HepG2 (cell line): Measurements from ENCODE around the gene CLPTM1L. TPM values are rescaled to one million over a fixed set of nuclear protein-coding genes. Genes with fewer than 3 reads are reported as not detected.

Source experiments
- ATAC-seq: fragments of 200-7000 bp; cut with Tn5 transposase; 3 replicates; pipeline ENCODE4 v1.9.1; 2020; ENCODE audit warnings: mild to moderate bottlenecking, moderate library complexity
- BruUV-seq: library from RNA; stranded (reverse); fragments of 400-500 nt; replicated peaks from 2 replicates; lab custom pipeline; 2021; lab: Mats Ljungman, UMichigan
- CTCF ChIA-PET: fragments of 300-600 bp; formaldehyde crosslinking; extraction: SDS; loops from one replicate; lab custom pipeline; 2021; ENCODE audit warnings: low total read pairs, inconsistent platforms, low intra/inter-chr PET ratio; lab: Yijun Ruan, JAX
- POLR2A ChIA-PET: fragments of 350-600 bp; sonication (Branson Sonifier 250); formaldehyde crosslinking; loops from one replicate; lab custom pipeline; 2020; ENCODE audit warnings: antibody characterized with exemption, inconsistent platforms; lab: Yijun Ruan, JAX
- DNase-seq: peaks from one replicate; pipeline ENCODE4 v3.0.0-alpha.2; 2015; ENCODE audit warnings: low spot score
- FAIRE-seq: peaks from 3 replicates; lab custom pipeline; 2011; peaks lifted over from hg19 to GRCh38; lab: Jason Lieb, UNC
- H2AFZ ChIP-seq: one replicate; pipeline ENCODE4 v1.6.1; 2011; ENCODE audit warnings: low read length, inconsistent platforms
- H3K27ac ChIP-seq: fragments of 300-600 bp; 3 replicates; pipeline ENCODE4 v1.8.0; 2011; ENCODE audit warnings: mixed run types, mild to moderate bottlenecking, mixed read lengths, low read length, inconsistent platforms; ENCODE audit not compliant: insufficient read depth; ENCODE audit errors: extremely low read length
- H3K27me3 ChIP-seq, 2 experiments: fragments of 200-600 bp in 1 of 2; 2 replicates in 1 of 2; 3 replicates in 1 of 2; pipeline versions ENCODE4 v1.6.0 to v1.8.0; 2011; ENCODE audit warnings: low read length in 2 of 2, mild to moderate bottlenecking in 2 of 2, moderate library complexity in 2 of 2, inconsistent platforms in 1 of 2; ENCODE audit not compliant: insufficient read depth in 2 of 2, control insufficient read depth in 1 of 2
- H3K36me3 ChIP-seq, 2 experiments: fragments of 200-600 bp in 1 of 2; replicated peaks in 1 of 2; 2 replicates in 1 of 2; 3 replicates in 1 of 2; pipeline versions ENCODE4 v1.5.1 to v1.8.0; 2011; ENCODE audit warnings: low read length in 2 of 2, inconsistent platforms in 1 of 2; ENCODE audit not compliant: insufficient read depth in 2 of 2, control insufficient read depth in 1 of 2
- H3K4me1 ChIP-seq: 2 replicates; pipeline ENCODE4 v1.5.1; 2012; ENCODE audit warnings: low read length, inconsistent platforms; ENCODE audit not compliant: insufficient read depth
- H3K4me2 ChIP-seq: 2 replicates; pipeline ENCODE4 v1.6.0; 2011; ENCODE audit warnings: low read depth, low read length, inconsistent platforms
- H3K4me3 ChIP-seq, 3 experiments: fragments of 200-600 bp in 1 of 3; sonication (generic), shearing (Covaris generic) in 1 of 3; replicated peaks in 1 of 3; 2 replicates each; pipeline ENCODE4 v1.5.1; 2011 to 2016; ENCODE audit warnings: low read length in 3 of 3, inconsistent platforms in 2 of 3, low read depth in 2 of 3, mild to moderate bottlenecking in 2 of 3, control low read depth in 1 of 3, mixed read lengths in 1 of 3; ENCODE audit not compliant: insufficient read depth in 1 of 3
- H3K79me2 ChIP-seq: one replicate; pipeline ENCODE4 v1.6.1; 2011; ENCODE audit warnings: low read length, inconsistent platforms; ENCODE audit not compliant: insufficient read depth
- H3K9ac ChIP-seq: 2 replicates; pipeline ENCODE4 v1.6.0; 2011; ENCODE audit warnings: mild to moderate bottlenecking, low read depth, low read length, inconsistent platforms; ENCODE audit not compliant: insufficient read depth
- H3K9me3 ChIP-seq: 2 replicates; pipeline ENCODE4 v1.5.1; 2012; ENCODE audit warnings: mild to moderate bottlenecking, low read length
- H4K20me1 ChIP-seq: 2 replicates; pipeline ENCODE4 v1.6.0; 2011; ENCODE audit warnings: inconsistent platforms, mild to moderate bottlenecking, low read length, moderate library complexity; ENCODE audit not compliant: insufficient read depth
- CBX5 ChIP-seq: sonication (generic); formaldehyde crosslinking; IDR thresholded peaks from 2 replicates; pipeline ENCODE4 v1.4.0; 2020; ENCODE audit warnings: missing genetic modification reagents, borderline replicate concordance
- DZIP1 ChIP-seq: sonication (generic); formaldehyde crosslinking; IDR thresholded peaks from 2 replicates; pipeline ENCODE4 v1.5.0; 2020; ENCODE audit warnings: mild to moderate bottlenecking, missing genetic modification reagents
- EZH2 ChIP-seq: conservative IDR thresholded peaks from 2 replicates; pipeline ENCODE4 v1.6.1; 2012; ENCODE audit warnings: mild to moderate bottlenecking, low read depth, low read length, moderate library complexity
- NFYC ChIP-seq: IDR thresholded peaks from 2 replicates; pipeline ENCODE4 v1.6.1; 2016; ENCODE audit warnings: missing genetic modification reagents, missing compliant biosample characterization
- TBX3 ChIP-seq: fragments of 450-650 bp; IDR thresholded peaks from 2 replicates; pipeline ENCODE4 v1.6.1; 2017; ENCODE audit warnings: antibody characterized with exemption, mild to moderate bottlenecking, inconsistent platforms, borderline replicate concordance
- ZNF879 ChIP-seq: sonication (generic); formaldehyde crosslinking; IDR thresholded peaks from 2 replicates; pipeline ENCODE4 v1.8.1; 2023; ENCODE audit warnings: missing genetic modification reagents
- WGBS: methylation state at CpG from one replicate; pipeline ENCODE4 v1.1.6; 2017; ENCODE audit warnings: low lambda C conversion rate; 5-methylcytosine and 5-hydroxymethylcytosine counted together
- in situ Hi-C: cut with HindIII; loops from 2 replicates; pipeline ENCODE4 v1.10.0; 2017; ENCODE audit warnings: low pct_unique_long_range_greater_than_20kb; ENCODE audit not compliant: extremely low pct_ligation_motif_present
- intact Hi-C: fragments of 100-400 bp; cut with micrococcal nuclease; formaldehyde crosslinking; loops from one replicate; pipeline ENCODE4 v1.10.0; 2022; ENCODE audit not compliant: unreplicated experiment
- polyA plus RNA-seq, 8 experiments: library from polyadenylated mRNA; depleted of rRNA in 3 of 8; stranded (reverse) in 7 of 8; unstranded in 1 of 8; fragments of >200 nt; fragmentation: Illumina TruSeq in 4 of 8; extraction: Trizol in 4 of 8; gene quantifications; 2 replicates each; pipeline versions ENCODE4 v1.2.1 to v1.2.3, GENCODE V29; 2011 to 2016; ENCODE audit warnings: low read depth in 4 of 8, missing spikeins in 1 of 8, mixed read lengths in 1 of 8; ENCODE audit not compliant: insufficient read depth in 1 of 8
- total RNA-seq, 5 experiments: library from RNA; depleted of rRNA; stranded (reverse); fragments of >200 nt; fragmentation: Illumina TruSeq; extraction: Trizol; gene quantifications; 2 replicates each; pipeline ENCODE4 v1.2.3, GENCODE V29; 2016; ENCODE audit warnings: low read depth in 1 of 5
- TF ChIP-seq, protein P1 (sequence below): sonication (generic); formaldehyde crosslinking; IDR thresholded peaks from 2 replicates; pipeline ENCODE4 v1.8.0; 2022; ENCODE audit warnings: mild to moderate bottlenecking, missing genetic modification reagents, moderate library complexity
- TF ChIP-seq, protein P2 (sequence below): IDR thresholded peaks from 2 replicates; pipeline ENCODE4 v1.6.1; 2016; ENCODE audit warnings: missing compliant biosample characterization, missing genetic modification reagents, borderline replicate concordance

CLPTM1L gene
- total and polyA plus RNA-seq, 2 of the 13 experiments (the other 11 are each of a cell fraction or from before 2014, with no cell fraction given), result 80.3 to 124 TPM

DNA sequence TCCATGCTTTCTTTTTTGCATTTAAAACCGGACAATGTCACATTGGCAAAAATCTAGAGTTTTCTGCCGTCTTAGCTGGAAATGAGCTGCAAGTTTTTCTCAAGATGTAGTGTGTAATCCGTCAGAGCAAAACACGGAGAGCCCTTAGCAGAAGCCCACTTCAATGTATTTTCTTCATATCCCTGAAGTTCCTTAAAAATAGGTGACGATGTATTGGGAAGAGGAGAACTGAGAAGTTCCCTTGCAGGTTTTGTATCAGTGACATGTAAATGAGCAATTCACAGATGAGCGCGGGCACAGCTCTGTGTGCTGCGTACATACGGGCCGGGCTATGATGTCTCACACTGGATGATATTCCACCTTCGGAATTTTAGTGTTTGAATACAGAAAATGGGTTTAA lies 14.8 kb upstream of the CLPTM1L start:
- CTCF ChIA-PET, result no interaction called here
- no peaks in the 10 kb centered on the region for H4K20me1 ChIP-seq
- no peak overlapping the region for H2AFZ ChIP-seq
- peaks cover 19 to 84% of the 10 kb centered on the region in 2 experiments for H3K27me3 ChIP-seq
- no peaks in the 10 kb centered on the region for H3K9me3 ChIP-seq
- 35% methylated on average over 11 of the region's 11 CpGs for WGBS
- in situ Hi-C loops, result no loop called here
- ATAC-seq, result no peak
- intact Hi-C loops, result no loop called here
- H3K36me3 ChIP-seq, result no peaks in the 10 kb centered on the region
- POLR2A ChIA-PET, result no interaction called here
- DNase-seq, result no peak
- FAIRE-seq, result no peak
- H3K4me2 ChIP-seq, result no peak overlapping the region
- no peak overlapping the region for H3K4me3 ChIP-seq
- no TSS peak for BruUV-seq
- H3K9ac ChIP-seq, result no peak overlapping the region
- 0 out of 2 replicates have a peak, but pooled peaks have one; percentile 68 for TF ChIP-seq EZH2
- TF ChIP-seq, protein P1, sequence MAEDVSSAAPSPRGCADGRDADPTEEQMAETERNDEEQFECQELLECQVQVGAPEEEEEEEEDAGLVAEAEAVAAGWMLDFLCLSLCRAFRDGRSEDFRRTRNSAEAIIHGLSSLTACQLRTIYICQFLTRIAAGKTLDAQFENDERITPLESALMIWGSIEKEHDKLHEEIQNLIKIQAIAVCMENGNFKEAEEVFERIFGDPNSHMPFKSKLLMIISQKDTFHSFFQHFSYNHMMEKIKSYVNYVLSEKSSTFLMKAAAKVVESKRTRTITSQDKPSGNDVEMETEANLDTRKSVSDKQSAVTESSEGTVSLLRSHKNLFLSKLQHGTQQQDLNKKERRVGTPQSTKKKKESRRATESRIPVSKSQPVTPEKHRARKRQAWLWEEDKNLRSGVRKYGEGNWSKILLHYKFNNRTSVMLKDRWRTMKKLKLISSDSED (CRISPR knock-in tag), result no peak
- TF ChIP-seq CBX5 (CRISPR knock-in tag), result no peak
- no peaks in the 10 kb centered on the region for H3K4me1 ChIP-seq
- H3K79me2 ChIP-seq, result no peaks in the 10 kb centered on the region
- no peak overlapping the region for H3K27ac ChIP-seq

DNA sequence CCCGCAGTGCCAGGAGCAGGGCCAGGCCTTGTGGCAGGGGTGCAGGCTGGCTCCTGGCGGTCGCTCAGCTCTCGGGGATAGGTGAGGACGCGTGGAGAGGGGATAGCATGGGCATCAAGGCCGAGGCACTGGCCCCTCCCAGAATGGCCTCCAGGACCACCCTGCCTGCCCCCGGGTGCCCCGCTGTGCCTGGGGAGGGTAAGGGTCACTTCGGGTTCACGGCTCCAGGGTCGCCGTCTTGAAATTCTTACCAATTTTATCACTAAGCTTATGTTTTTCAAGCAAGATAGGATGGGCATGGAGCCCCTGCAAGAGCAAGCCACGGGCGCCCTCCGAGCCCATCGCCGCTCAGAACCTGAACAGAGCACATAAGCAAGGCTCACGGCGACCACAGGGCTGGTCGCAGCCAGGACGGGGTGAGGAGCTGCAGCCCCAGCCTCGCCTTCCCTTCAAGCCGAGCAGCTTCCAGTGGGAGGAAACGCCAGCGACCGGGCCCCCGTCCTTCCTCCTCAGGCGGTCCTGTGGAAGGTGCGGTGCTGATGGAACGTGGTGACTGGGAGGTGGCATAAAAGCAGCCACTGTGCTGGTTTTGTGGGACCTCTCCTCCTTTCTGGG lies 14.2 kb upstream of the CLPTM1L start:
- no peak for DNase-seq
- Histone ChIP-seq H3K36me3 (no peaks in the 10 kb centered on the region), H3K27ac (no peak overlapping the region), H3K9ac (no peak overlapping the region), H3K9me3 (no peaks in the 10 kb centered on the region), H3K4me3 (no peak overlapping the region), H3K79me2 (no peaks in the 10 kb centered on the region), H3K27me3 (peaks cover 19 to 78% of the 10 kb centered on the region in 2 experiments), H3K4me1 (no peaks in the 10 kb centered on the region), H3K4me2 (no peak overlapping the region), H2AFZ (no peak overlapping the region), H4K20me1 (no peaks in the 10 kb centered on the region)
- WGBS, result 35% methylated on average over 9 of the region's 31 CpGs
- no peak for FAIRE-seq
- TF ChIP-seq, protein P2, sequence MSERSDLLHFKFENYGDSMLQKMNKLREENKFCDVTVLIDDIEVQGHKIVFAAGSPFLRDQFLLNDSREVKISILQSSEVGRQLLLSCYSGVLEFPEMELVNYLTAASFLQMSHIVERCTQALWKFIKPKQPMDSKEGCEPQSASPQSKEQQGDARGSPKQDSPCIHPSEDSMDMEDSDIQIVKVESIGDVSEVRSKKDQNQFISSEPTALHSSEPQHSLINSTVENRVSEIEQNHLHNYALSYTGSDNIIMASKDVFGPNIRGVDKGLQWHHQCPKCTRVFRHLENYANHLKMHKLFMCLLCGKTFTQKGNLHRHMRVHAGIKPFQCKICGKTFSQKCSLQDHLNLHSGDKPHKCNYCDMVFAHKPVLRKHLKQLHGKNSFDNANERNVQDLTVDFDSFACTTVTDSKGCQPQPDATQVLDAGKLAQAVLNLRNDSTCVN (CRISPR knock-in tag), result no peak
- TF ChIP-seq NFYC (CRISPR knock-in tag) (no peak), TBX3 (no peak), ZNF879 (CRISPR knock-in tag) (no peak), DZIP1 (CRISPR knock-in tag) (no peak)
- intact Hi-C loops, result no loop called here
- no TSS peak for BruUV-seq
- peak; percentile 17; the same call in 1 of the 3 replicates for ATAC-seq
- CTCF ChIA-PET, result no interaction called here
- in situ Hi-C loops, result no loop called here
- POLR2A ChIA-PET, result no interaction called here
